Esophagus muscularis mucosa (tissue), 3 donors: ENCODE results near the gene NHLRC1.

Source experiments
- POLR2A ChIP-seq: fragments of 450-650 bp; IDR thresholded peaks from one replicate; pipeline ENCODE4 v1.6.1; 2017; ENCODE audit warnings: antibody characterized with exemption, moderate library complexity, mild to moderate bottlenecking, low read depth
- POLR2AphosphoS5 ChIP-seq, 2 donors: sonication (generic); formaldehyde crosslinking; IDR thresholded peaks; one replicate each; pipeline ENCODE4 v1.6.1; 2017; ENCODE audit warnings: antibody characterized with exemption in 2 of 2
- TF ChIP-seq, protein P1 (sequence below), 3 experiments: fragments of 200-600 bp in 2 of 3; fragments of 450-650 bp in 1 of 3; sonication (generic) in 2 of 3; IDR thresholded peaks; one replicate each; pipeline ENCODE4 v1.5.1; 2017 to 2019; ENCODE audit warnings: antibody characterized with exemption in 3 of 3, mild to moderate bottlenecking in 2 of 3, moderate library complexity in 1 of 3

DNA sequence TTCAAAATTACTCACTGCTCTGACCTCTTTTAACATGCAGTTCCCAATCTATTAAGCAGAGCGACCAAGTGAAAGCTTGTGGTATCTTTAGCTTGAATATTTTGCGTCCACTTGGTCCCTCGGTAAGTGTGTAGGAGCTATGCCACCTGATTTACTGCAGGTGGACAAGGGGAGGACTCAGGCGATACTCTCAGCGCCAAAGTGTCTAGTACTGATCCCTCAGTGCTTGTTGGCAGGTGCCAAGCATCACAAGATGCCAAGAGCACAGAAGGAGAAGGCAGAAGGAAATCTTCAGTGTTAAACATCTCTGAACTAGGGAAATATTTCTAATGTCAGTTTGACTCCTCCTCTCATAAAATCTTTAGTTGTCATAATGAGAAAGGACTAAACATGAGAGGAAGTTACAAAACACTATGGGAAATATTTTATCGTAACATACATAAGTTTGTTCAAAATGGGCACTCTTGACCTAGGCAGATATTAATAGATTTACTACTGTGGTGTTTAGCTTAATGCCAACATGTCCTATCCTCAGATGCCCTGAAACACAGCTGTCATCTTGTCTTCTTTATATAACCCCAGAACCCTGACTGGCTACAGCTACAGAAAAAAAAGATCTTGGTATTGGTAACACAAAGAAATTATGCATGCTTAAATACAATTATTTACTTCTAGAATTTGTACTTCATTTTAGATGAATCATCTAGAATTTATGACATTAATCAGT is 19.5 kb downstream of the NHLRC1 start:
- TF ChIP-seq, protein P1, sequence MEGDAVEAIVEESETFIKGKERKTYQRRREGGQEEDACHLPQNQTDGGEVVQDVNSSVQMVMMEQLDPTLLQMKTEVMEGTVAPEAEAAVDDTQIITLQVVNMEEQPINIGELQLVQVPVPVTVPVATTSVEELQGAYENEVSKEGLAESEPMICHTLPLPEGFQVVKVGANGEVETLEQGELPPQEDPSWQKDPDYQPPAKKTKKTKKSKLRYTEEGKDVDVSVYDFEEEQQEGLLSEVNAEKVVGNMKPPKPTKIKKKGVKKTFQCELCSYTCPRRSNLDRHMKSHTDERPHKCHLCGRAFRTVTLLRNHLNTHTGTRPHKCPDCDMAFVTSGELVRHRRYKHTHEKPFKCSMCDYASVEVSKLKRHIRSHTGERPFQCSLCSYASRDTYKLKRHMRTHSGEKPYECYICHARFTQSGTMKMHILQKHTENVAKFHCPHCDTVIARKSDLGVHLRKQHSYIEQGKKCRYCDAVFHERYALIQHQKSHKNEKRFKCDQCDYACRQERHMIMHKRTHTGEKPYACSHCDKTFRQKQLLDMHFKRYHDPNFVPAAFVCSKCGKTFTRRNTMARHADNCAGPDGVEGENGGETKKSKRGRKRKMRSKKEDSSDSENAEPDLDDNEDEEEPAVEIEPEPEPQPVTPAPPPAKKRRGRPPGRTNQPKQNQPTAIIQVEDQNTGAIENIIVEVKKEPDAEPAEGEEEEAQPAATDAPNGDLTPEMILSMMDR (IDR thresholded peaks at IDR 0.05): no peak
- no peak for TF ChIP-seq POLR2AphosphoS5 (IDR thresholded peaks at IDR 0.05)
- no peak for TF ChIP-seq POLR2A
